Thyroid gland (tissue), 4 donors: ENCODE measurements around the gene PKIG. TPM values are rescaled to one million over a fixed set of nuclear protein-coding genes. Genes with fewer than 3 reads are reported as not detected.

Source experiments
- DNase-seq, 2 donors: peaks; one replicate each; pipeline ENCODE4 v3.0.0-alpha.2; 2019
- H3K27ac ChIP-seq, 3 donors: fragments of 200-600 bp; sonication (generic); 1 replicate in 2 of 3; 2 replicates in 1 of 3; pipeline ENCODE4 v1.5.1; 2016 to 2019; ENCODE audit warnings: mild to moderate bottlenecking in 1 of 3, moderate library complexity in 1 of 3
- H3K27me3 ChIP-seq: fragments of 200-600 bp; sonication (generic); one replicate; pipeline ENCODE4 v1.5.1; 2019
- H3K36me3 ChIP-seq, 2 donors: fragments of 200-600 bp; sonication (generic); one replicate each; pipeline ENCODE4 v1.5.1; 2016 to 2019
- H3K4me1 ChIP-seq, 2 donors: fragments of 200-600 bp; sonication (generic); one replicate each; pipeline ENCODE4 v1.5.1; 2017 to 2019
- H3K4me3 ChIP-seq, 3 donors: fragments of 200-600 bp; sonication (generic); replicated peaks in 1 of 3; 1 replicate in 2 of 3; 2 replicates in 1 of 3; pipeline ENCODE4 v1.5.1; 2016; ENCODE audit warnings: mild to moderate bottlenecking in 1 of 3
- H3K9me3 ChIP-seq: fragments of 200-600 bp; sonication (generic); one replicate; pipeline ENCODE4 v1.5.1; 2017
- POLR2A ChIP-seq, 2 donors: fragments of 450-650 bp; IDR thresholded peaks; one replicate each; pipeline ENCODE4 v1.6.1; 2017; ENCODE audit warnings: antibody characterized with exemption in 2 of 2, mild to moderate bottlenecking in 2 of 2, moderate library complexity in 1 of 2
- WGBS, 2 donors: methylation state at CpG; one replicate each; pipeline ENCODE4 v1.1.5; 2017; 5-methylcytosine and 5-hydroxymethylcytosine counted together
- intact Hi-C: fragments of 100-400 bp; cut with DNase I; formaldehyde crosslinking; loops from one replicate; pipeline ENCODE4 v1.15.1; 2023
- total RNA-seq, 4 donors: library from RNA; depleted of rRNA; stranded (reverse); fragments of >200 nt; gene quantifications; one replicate each; pipeline ENCODE4 v1.2.3, GENCODE V29; 2016
- TF ChIP-seq, protein P1 (sequence below), 6 experiments: fragments of 200-600 bp in 3 of 6; fragments of 450-650 bp in 3 of 6; sonication (generic) in 3 of 6; IDR thresholded peaks; one replicate each; pipeline ENCODE4 v1.5.1; 2016 to 2019; ENCODE audit warnings: antibody characterized with exemption in 6 of 6, mild to moderate bottlenecking in 2 of 6, inconsistent platforms in 1 of 6, moderate library complexity in 1 of 6

Gene PKIG
- total RNA-seq, 4 donors from 2014 or later: 108 to 145 (median 111) TPM

DNA sequence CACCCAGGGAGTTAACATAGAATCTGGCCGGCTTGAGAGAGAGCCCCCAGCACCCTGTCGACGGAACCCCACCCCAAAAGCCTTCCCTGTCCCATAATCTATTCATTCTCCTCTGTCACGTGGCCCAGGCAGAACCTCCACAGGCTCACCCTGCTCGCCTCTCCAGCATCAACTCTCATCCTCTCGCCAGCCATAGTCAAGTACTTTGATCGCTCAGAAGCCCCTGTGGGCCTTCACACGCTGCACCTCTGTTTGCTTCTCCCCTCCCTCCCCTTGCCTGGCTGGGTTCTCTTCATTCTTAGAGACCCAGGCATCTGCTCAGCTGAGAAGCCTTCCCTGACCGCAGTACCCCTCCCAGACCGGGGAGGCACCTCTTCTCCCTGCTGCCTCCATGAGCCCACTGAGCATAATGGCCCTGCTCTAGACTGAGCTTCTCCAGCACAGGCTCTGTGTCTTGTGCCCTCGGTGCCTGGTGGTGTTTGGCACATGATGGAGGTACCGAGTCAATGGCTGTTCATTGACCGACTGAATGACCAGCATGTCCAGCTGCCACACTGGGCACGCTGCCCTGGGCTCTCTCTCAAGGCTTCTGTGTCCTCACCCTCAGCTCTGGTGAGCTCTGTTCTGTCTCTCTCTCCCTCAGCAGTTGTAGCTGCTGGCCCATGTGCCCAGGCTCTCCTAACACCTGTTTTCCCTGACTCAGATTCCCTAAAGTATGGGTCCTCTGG is 33.7 kb downstream of the PKIG start:
- H3K36me3 ChIP-seq: peaks cover 8 to 13% of the 10 kb centered on the region in 2 donors
- H3K9me3 ChIP-seq: no peaks in the 10 kb centered on the region
- peak overlapping the region; percentile 33 to 79 (median 52) for H3K27ac ChIP-seq
- TF ChIP-seq POLR2A (IDR thresholded peaks at IDR 0.05): no peak
- TF ChIP-seq, protein P1, sequence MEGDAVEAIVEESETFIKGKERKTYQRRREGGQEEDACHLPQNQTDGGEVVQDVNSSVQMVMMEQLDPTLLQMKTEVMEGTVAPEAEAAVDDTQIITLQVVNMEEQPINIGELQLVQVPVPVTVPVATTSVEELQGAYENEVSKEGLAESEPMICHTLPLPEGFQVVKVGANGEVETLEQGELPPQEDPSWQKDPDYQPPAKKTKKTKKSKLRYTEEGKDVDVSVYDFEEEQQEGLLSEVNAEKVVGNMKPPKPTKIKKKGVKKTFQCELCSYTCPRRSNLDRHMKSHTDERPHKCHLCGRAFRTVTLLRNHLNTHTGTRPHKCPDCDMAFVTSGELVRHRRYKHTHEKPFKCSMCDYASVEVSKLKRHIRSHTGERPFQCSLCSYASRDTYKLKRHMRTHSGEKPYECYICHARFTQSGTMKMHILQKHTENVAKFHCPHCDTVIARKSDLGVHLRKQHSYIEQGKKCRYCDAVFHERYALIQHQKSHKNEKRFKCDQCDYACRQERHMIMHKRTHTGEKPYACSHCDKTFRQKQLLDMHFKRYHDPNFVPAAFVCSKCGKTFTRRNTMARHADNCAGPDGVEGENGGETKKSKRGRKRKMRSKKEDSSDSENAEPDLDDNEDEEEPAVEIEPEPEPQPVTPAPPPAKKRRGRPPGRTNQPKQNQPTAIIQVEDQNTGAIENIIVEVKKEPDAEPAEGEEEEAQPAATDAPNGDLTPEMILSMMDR (IDR thresholded peaks at IDR 0.05): no peak
- H3K27me3 ChIP-seq: no peaks in the 10 kb centered on the region
- intact Hi-C loops: loop anchor here (5.0 to 10.0 kb wide), 2 partner anchors 141 to 229 kb away; partner anchors contain the start of gene TTPAL
- 89% methylated on average over 13 to 14 of the region's 14 CpGs for WGBS, 2 donors
- DNase-seq: peak in 1 of 2 donors; percentile 8
- no peak overlapping the region for H3K4me3 ChIP-seq
- H3K4me1 ChIP-seq: peaks cover 38 to 46% of the 10 kb centered on the region in 2 donors

DNA sequence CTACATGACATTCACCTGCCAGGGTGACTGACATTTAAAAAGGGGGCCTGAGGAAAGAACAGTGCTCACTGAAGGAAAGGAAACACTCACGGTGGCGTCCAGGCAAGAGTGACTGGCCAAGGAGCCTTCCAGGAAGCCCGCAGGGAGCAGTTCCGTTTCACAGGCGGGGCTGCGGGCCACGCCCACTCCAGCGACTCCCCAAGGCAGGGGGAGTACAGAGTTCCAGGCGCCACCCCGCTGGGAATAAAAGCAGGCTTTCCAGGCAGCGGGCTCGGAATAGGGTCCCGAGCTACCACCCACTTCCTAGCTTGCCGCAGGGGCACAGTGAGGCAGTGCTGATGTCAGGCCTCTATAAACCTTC is 34.2 kb downstream of the PKIG start:
- peak in 1 of 2 donors; percentile 7 for DNase-seq
- no peak overlapping the region for H3K4me3 ChIP-seq

DNA sequence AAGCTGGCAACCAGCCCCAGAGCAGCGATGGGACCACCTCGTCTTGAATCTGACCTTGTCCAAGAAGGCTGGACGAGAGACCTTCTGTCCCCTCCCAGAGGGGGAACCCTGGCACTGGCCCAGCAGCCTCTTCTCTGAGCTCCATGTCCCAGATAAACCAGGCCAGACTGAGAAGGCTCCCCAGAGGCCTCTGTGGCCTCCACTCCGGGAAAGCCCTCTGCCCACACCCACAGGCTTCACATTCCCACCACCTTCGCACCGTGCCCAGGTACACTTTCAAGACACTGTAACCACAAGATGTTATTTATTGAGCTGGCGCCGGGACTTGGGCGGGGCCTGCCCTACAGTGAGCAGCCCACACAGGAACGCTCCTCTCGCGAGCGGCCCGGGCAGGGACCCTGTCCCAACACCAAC is 35.9 kb downstream of the PKIG start:
- H3K27ac ChIP-seq: peak overlapping the region in 1 of 3 donors; percentile 17
- WGBS, 2 donors: 51 to 69% methylated on average over 14 of the region's 14 CpGs
- H3K36me3 ChIP-seq: peaks cover 8 to 13% of the 10 kb centered on the region in 2 donors
- peak; percentile 52 to 57 for DNase-seq
- H3K9me3 ChIP-seq: no peaks in the 10 kb centered on the region
- intact Hi-C loops: loop anchor here (5.0 to 10.0 kb wide), 2 partner anchors 144 to 231 kb away; partner anchors contain the start of gene TTPAL
- no peak overlapping the region for H3K4me3 ChIP-seq
- no peak for TF ChIP-seq POLR2A (IDR thresholded peaks at IDR 0.05)
- TF ChIP-seq, protein P1 (IDR thresholded peaks at IDR 0.05): no peak
- peaks cover 38 to 45% of the 10 kb centered on the region in 2 donors for H3K4me1 ChIP-seq
- H3K27me3 ChIP-seq: no peaks in the 10 kb centered on the region

More for the DNA sequence above, 34.2 kb downstream of the PKIG start:
- Histone ChIP-seq H3K36me3 (peaks cover 8 to 13% of the 10 kb centered on the region in 2 donors), H3K4me1 (peaks cover 38 to 45% of the 10 kb centered on the region in 2 donors), H3K9me3 (no peaks in the 10 kb centered on the region), H3K27me3 (no peaks in the 10 kb centered on the region), H3K27ac (peak overlapping the region in 2 of 3 donors; percentile 14 to 79)
- no peak for TF ChIP-seq POLR2A (IDR thresholded peaks at IDR 0.05)
- TF ChIP-seq, protein P1 (IDR thresholded peaks at IDR 0.05): no peak
- intact Hi-C loops: loop anchor here (5.0 to 10.0 kb wide), 2 partner anchors 142 to 229 kb away; partner anchors contain the start of gene TTPAL
- WGBS, 2 donors: 70 to 74% methylated on average over 10 to 14 of the region's 14 CpGs

DNA sequence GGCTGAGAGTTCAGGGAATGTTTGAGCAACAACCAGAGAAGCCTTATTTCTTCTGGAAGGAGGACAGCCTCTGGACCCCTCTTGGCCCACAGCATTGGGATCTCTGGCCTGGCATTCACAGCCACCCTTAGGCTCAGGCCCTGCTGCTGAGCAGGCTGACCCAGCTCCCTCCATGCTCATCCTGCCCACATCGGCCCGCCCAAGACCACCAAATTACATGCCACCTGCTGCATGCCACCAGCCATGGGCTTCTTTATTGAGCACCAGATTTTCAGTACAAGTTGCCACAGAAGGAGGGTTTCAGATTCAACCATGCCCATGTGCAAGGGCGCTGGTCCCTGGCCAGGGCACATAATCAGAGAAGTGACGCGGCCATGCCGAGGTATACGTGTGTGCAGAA is 36.9 kb downstream of the PKIG start:
- Histone ChIP-seq H3K4me1 (peaks cover 33 to 42% of the 10 kb centered on the region in 2 donors), H3K36me3 (peaks cover 8 to 18% of the 10 kb centered on the region in 2 donors), H3K9me3 (no peaks in the 10 kb centered on the region), H3K4me3 (no peak overlapping the region), H3K27me3 (no peaks in the 10 kb centered on the region), H3K27ac (no peak overlapping the region)
- TF ChIP-seq POLR2A (IDR thresholded peaks at IDR 0.05): no peak
- TF ChIP-seq, protein P1 (IDR thresholded peaks at IDR 0.05): no peak
- intact Hi-C loops: loop anchor here (5.0 to 10.0 kb wide), 2 partner anchors 144 to 232 kb away; partner anchors contain the start of gene TTPAL
- DNase-seq: no peak
- WGBS, 2 donors: 97 to 99% methylated on average over 7 of the region's 7 CpGs

DNA sequence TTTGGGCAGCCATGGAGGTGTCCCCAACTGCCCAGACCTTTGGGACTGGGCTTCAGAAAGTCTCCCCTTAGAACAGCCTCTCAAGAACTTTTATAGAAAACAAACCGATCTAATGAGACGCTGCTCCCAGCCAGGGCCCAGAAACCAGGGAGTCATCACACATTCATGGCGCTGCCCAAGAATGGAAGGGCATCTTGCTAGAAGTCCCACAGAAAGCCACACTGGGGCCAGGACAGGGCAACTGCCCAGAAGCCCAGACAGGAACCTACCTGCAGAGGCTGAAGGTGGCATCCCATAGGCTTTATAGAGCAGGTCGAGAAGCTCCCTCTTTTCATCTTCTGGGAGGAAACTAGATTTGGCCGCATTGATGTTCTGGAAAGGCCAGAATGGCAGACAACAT is 37.7 kb downstream of the PKIG start:
- intact Hi-C loops: no loop called here
- TF ChIP-seq, protein P1 (IDR thresholded peaks at IDR 0.05): no peak
- no peak for TF ChIP-seq POLR2A (IDR thresholded peaks at IDR 0.05)
- H3K36me3 ChIP-seq: peaks cover 8 to 20% of the 10 kb centered on the region in 2 donors
- no peaks in the 10 kb centered on the region for H3K9me3 ChIP-seq
- no peak overlapping the region for H3K4me3 ChIP-seq
- no peak overlapping the region for H3K27ac ChIP-seq
- DNase-seq: no peak
- H3K27me3 ChIP-seq: no peaks in the 10 kb centered on the region
- WGBS, 2 donors: 98% methylated on average over 4 to 5 of the region's 5 CpGs
- peaks cover 26 to 35% of the 10 kb centered on the region in 2 donors for H3K4me1 ChIP-seq
